Esophagus squamous epithelium (tissue), 4 donors: ENCODE measurements around the gene SPP2.

Source experiments
- CTCF ChIP-seq, 6 experiments: fragments of 450-650 bp in 4 of 6; fragments of 200-600 bp in 2 of 6; sonication (generic) in 2 of 6; IDR thresholded peaks; one replicate each; pipeline ENCODE4 v1.5.1; 2016 to 2019; ENCODE audit warnings: antibody characterized with exemption in 6 of 6, mild to moderate bottlenecking in 4 of 6, moderate library complexity in 4 of 6
- POLR2A ChIP-seq, 4 donors: fragments of 450-650 bp; IDR thresholded peaks; one replicate each; pipeline ENCODE4 v1.6.1; 2017; ENCODE audit warnings: antibody characterized with exemption in 4 of 4, mild to moderate bottlenecking in 4 of 4, moderate library complexity in 3 of 4

- TF ChIP-seq CTCF (IDR thresholded peaks at IDR 0.05) (no peak), POLR2A (IDR thresholded peaks at IDR 0.05) (no peak)
These were observed 58.8 kb downstream of the SPP2 start for GRCh38 chr2:234109321-234109720.
